Mononuclear cell (primary cell): Measurements from ENCODE around the gene HEXIM2. TPM values are rescaled to one million over a fixed set of nuclear protein-coding genes. Genes with fewer than 3 reads are reported as not detected.
A peak's percentile ranks its signal among the peaks of the same experiment; 100 is the strongest.

Source experiments
- H3K27me3 ChIP-seq: 2 replicates; pipeline ENCODE4 v1.6.0; 2011; ENCODE audit warnings: low read length, control low read depth; ENCODE audit not compliant: insufficient read depth
- H3K4me1 ChIP-seq: 2 replicates; pipeline ENCODE4 v1.5.1; 2011; ENCODE audit warnings: mild to moderate bottlenecking, low read length, control low read depth; ENCODE audit not compliant: insufficient read depth
- H3K4me3 ChIP-seq: 2 replicates; pipeline ENCODE4 v1.5.1; 2011; ENCODE audit warnings: mild to moderate bottlenecking, low read length, moderate library complexity
- H3K9me3 ChIP-seq: 2 replicates; pipeline ENCODE4 v1.5.1; 2011; ENCODE audit warnings: low read depth, mild to moderate bottlenecking, control low read depth, low read length
- total RNA-seq: library from RNA; depleted of rRNA; stranded (reverse); fragments of >200 nt; gene quantifications from one replicate; pipeline ENCODE4 v1.2.3, GENCODE V29; 2012

Gene HEXIM2
- total RNA-seq, 1 donor, result 3.4 TPM

DNA sequence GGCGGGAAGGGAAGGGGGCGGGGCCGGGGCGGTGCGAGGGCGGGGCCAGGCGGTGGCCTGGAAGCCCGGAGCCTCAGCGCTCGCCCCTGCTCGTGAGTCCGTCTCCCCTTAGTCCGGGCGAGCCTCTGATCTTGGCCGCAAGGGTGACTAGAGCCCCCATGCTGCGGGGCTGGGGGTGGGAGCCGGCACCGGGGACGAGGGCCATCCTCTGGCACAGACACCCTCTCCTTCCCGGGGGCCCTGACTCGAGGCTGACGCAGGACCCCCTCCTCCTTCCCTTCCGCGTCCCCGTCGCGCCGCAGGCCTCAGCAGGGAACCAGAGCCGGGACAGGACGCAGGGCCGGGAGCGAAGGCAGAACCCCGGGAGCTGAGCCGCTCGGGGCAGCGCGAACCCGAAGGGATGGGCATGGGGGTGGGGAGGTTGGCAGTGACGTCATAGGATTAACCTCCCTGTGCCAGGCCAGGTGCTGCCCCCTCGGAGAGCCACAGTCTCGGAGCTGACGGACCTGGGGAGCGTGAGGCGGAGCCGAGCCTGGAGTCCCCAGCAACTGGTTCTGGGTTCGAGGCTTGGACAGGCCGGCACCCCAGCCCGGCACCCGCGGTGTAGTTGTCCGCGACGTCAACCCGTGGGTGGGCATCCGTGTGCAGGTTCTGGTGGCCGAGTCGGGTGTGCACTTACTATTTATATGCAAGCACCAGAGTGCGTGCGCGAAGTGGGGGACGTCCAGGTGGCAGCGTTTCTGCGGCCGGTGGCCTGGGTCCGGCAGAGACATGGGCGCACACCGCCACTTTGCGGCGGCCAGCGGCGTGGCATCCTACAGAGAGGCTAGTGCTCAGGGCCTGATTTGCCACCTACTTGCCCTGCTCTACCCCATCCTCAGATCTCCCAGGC lies 28.9 kb upstream of the HEXIM2 start:
- Histone ChIP-seq H3K9me3 (no peaks in the 10 kb centered on the region), H3K4me3 (peak overlapping the region; percentile 72), H3K27me3 (no peaks in the 10 kb centered on the region), H3K4me1 (peaks cover 27% of the 10 kb centered on the region)

DNA sequence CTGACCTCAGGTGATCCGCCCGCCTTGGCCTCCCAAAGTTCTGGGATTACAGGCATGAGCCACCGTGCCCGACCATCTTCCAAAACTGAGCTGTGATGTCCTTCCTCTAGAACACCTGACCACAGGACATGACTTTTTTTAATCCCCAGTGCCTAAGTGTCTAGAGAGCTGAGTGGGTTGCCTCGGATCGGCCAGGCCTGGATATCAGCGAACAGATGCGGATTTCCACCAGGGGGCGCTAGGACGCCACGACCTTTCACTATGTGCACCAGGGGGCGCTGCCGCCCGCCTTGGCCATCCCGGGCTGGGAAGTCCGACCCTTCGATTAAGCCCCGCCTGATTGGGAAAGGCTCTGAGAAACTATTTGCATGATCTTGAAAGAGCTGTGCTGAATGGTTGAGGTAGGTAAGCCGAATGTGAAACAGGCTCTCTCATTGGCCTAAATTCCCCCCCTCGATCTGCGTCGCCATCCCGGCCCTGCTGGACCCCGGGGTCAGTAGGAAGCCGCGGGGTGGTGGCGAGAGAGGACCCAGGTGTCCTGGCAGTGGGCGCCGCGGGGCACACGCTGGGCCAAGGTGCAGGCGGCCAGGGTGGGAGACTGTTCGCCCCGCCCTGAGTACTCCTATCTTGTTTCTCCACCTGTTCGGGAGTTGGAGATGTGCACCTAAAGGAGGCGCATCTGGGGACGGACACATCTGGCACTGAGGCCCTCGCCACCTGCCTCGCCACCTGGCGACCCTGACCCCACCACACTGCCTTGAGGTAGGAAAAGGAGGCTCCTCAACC lies 26.3 kb upstream of the HEXIM2 start, which contains the start of gene ACBD4:
ACBD4 (plus strand) TSS at position 496 of the 786 bp plus-strand sequence. CDS start 458 bp downstream, outside the sequence.
- no peaks in the 10 kb centered on the region for H3K27me3 ChIP-seq
- H3K4me3 ChIP-seq, result peak within 1 kb of the TSS; percentile 59
- H3K9me3 ChIP-seq, result no peaks in the 10 kb centered on the region
- peaks cover 27% of the 10 kb centered on the region for H3K4me1 ChIP-seq

- peak overlapping the region; percentile 59 for H3K4me3 ChIP-seq
- H3K9me3 ChIP-seq, result no peaks in the 10 kb centered on the region
- no peaks in the 10 kb centered on the region for H3K27me3 ChIP-seq
- H3K4me1 ChIP-seq, result peaks cover 27% of the 10 kb centered on the region
These were observed 25.5 kb upstream of the HEXIM2 start for GRCh38 chr17:45135978-45136791.

DNA sequence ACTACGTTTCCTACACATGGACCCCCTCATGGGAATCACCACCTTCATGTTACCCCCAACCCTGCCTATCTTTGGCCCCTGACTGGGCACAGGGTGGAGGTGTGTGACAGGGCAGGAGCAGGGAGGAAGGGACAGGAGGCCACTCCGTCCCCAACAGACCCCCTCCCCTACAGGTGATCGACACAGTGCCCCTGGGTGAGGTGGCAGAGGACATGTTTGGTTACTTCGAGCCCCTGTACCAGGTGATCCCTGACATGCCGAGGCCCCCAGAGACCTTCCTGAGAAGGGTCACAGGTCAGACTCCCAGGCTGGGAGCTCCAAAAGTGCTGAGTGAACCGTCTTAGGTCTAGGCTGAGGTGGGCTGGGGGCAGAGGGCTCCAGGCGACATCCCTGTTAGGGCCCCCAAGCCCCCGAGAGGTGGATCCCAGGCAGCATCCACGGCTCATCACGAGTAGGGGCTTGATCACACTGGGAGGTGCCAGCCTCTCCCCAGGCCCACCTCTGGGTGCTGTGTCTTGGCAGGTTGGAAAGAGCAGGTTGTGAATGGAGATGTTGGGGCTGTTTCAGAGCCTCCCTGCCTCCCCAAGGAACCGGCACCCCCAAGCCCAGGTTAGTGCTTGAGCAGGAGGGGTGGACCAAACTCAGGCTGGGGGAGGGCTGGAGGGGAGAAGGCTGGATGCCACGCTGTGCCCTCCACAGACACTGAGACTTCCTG lies 24.7 kb upstream of the HEXIM2 start:
- peaks cover 21% of the 10 kb centered on the region for H3K4me1 ChIP-seq
- H3K27me3 ChIP-seq, result no peaks in the 10 kb centered on the region
- H3K4me3 ChIP-seq, result no peak overlapping the region
- H3K9me3 ChIP-seq, result no peaks in the 10 kb centered on the region

DNA sequence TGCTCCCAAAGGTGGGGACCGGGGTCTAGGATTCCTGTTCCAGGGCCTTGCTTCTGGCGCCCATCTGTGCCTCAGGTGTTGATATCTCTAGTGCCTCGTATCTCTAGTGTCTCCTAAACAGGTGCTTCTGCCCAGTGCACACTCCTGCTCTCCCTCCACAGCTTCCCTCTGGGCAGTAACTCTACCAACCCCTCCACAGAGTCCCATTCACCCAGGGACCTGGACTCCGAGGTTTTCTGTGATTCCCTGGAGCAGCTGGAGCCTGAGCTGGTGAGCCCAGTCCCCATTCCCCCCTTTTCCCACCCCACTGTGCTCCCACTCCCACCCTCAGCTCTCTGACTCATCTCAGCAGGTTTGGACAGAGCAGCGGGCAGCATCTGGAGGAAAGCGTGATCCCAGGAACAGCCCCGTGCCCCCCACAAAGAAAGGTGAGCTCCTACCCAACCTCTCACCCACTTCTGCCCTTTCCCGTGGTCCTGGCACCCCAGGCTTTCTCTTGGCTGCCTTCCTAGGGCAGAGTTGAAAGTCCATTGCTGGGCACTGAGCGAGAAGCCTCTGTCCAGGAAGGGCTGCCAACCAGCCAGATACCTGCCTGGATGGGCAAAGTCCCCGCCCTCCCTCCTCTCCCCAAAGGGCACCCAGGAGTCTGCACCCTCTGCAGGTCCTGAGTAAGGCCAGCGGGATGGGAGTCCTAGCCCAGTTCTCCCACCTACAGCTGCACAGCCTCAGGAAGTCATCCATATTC lies 23.9 kb upstream of the HEXIM2 start:
- no peak overlapping the region for H3K4me3 ChIP-seq
- no peaks in the 10 kb centered on the region for H3K27me3 ChIP-seq
- H3K4me1 ChIP-seq, result peaks cover 19% of the 10 kb centered on the region
- H3K9me3 ChIP-seq, result no peaks in the 10 kb centered on the region

- Histone ChIP-seq H3K9me3 (no peaks in the 10 kb centered on the region), H3K4me3 (no peak overlapping the region), H3K27me3 (no peaks in the 10 kb centered on the region), H3K4me1 (peaks cover 23% of the 10 kb centered on the region)
These were observed 22.7 kb upstream of the HEXIM2 start for GRCh38 chr17:45138911-45139532.

DNA sequence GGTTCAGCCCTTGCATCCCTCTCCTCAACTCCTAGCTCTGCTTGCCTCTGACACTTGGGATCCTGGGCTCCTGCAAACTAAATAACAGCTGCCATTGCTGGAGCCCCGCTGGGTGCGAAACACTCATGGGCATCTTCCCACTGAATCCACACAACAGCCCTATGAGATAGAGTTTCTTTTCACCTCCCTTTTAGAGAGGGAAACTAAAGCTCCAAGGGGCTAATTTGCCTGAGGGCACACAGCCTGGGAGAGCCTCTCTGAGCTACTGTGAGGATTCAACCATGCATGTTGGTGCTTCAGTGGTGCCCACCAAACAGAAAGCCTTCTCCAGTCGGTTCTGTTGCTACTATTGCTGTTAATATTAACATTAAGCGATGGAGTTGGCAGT lies 22.1 kb upstream of the HEXIM2 start:
- Histone ChIP-seq H3K4me1 (peaks cover 27% of the 10 kb centered on the region), H3K4me3 (no peak overlapping the region), H3K27me3 (no peaks in the 10 kb centered on the region), H3K9me3 (no peaks in the 10 kb centered on the region)

DNA sequence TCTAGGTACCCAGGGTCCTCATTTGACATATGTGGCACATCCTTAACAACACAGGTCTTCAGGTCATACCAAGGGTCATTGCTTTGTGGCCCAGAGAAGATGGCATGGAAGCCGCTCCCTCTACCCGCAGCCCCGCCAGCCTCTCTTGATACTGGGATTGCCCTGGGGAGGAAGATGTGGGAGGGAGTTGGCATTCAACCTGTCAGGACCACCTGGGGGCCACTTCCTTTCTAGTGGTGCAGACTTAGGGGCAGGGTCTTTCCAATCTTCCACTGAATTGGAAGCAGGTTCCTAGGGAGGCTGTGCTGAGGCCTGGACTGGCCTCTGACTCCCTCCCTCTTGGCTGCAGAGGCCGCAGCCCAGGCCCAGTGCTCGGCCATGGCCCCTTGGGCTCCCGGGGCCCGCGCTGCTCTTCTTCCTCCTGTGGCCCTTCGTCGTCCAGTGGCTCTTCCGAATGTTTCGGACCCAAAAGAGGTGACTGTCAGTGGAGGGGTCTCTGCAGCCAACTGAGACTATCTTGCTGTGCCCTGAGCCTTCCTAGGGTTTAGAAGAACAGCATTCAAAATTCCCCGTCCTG lies 18.5 kb upstream of the HEXIM2 start:
- Histone ChIP-seq H3K27me3 (no peaks in the 10 kb centered on the region), H3K4me1 (peaks cover 38% of the 10 kb centered on the region), H3K9me3 (no peaks in the 10 kb centered on the region), H3K4me3 (no peak overlapping the region)

GRCh38 chr17:45143767-45144198 lies 17.9 kb upstream of the HEXIM2 start:
- Histone ChIP-seq H3K4me1 (peaks cover 41% of the 10 kb centered on the region), H3K4me3 (peak overlapping the region; percentile 38), H3K27me3 (no peaks in the 10 kb centered on the region), H3K9me3 (no peaks in the 10 kb centered on the region)

DNA sequence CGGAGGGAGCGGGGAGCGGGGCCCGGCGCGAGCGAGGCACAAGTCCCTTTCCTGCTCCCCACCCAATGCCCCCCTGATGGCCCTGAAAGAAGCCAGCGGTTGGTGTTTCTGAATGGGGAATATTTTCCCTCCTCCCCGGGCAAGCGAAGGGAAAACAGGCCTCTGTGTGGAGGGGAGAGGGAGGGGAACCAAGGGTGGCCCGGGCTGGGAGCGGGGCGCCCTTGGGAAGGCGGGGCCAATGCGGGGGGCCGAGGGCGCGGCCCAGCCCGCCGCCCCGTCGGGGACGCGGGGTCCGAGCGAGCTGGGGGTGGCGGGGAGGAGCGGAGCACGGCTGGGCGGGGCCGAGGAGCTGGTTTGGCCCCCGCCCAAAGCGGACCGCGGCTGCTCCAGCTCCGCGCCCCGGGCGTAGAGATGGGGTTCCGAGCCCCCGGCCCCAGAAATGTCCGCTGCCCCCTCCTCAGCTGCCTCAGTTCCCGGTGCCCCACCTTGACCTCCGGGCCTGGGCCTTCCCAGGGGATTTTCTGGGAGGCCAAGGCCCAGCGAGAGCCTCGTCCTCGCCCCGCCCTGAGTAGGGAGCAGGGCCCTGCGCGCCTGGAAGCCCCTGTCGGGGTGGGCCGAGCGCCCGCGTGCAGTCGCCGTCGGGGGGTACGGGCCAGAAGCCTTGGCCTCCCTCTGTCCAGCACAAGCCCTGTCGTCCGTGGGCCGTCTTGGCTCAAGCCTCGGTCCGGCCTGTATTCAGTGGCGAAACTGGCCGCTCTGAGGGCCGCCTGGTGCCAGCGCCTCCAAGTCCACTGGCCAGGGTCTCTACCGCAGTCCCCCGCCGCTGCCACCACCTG lies 17.3 kb upstream of the HEXIM2 start:
- Histone ChIP-seq H3K27me3 (no peaks in the 10 kb centered on the region), H3K4me1 (peaks cover 47% of the 10 kb centered on the region), H3K9me3 (no peaks in the 10 kb centered on the region), H3K4me3 (peak overlapping the region; percentile 38)

DNA sequence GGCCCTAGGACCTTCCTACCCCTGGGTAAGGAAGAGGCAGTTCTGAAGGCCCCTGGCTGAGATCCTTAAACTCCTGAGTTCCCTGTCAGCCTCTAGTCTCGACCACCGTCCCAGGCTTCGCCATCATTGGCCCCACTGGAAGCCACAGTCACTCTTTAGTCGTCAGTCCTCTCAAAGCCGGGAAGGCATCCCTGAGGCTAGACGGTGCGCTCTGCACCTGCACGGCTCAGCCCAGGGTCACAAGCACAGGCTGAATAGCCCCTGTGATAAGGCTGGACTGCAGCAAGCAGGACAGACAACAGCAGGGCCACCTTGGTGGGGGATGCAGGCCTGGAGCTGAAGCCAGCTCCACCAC lies 16.7 kb upstream of the HEXIM2 start:
- Histone ChIP-seq H3K27me3 (no peaks in the 10 kb centered on the region), H3K4me3 (no peak overlapping the region), H3K9me3 (no peaks in the 10 kb centered on the region), H3K4me1 (peaks cover 52% of the 10 kb centered on the region)

DNA sequence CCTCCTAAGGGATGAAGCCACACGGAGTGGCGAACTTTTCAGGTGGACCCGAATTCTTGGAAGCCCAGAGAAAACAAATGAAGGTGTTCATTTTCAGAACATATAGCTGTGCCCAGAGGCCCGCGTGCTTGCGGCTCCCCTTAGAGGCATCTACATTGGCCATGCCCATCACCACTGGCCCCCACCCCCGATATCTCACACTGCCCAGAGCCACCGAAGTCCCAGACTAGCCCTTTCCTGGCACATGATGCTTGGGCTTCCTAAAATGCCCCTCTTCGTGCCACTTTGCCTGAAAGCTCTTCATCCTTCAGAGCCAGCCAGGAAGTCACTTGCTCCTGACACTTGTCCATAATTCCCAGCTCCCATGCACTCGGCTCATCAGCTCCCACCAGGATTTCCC lies 15.5 kb upstream of the HEXIM2 start:
- H3K4me3 ChIP-seq, result no peak overlapping the region
- H3K9me3 ChIP-seq, result no peaks in the 10 kb centered on the region
- peaks cover 62% of the 10 kb centered on the region for H3K4me1 ChIP-seq
- H3K27me3 ChIP-seq, result no peaks in the 10 kb centered on the region

GRCh38 chr17:45146592-45146889 lies 15.1 kb upstream of the HEXIM2 start:
- peaks cover 65% of the 10 kb centered on the region for H3K4me1 ChIP-seq
- H3K27me3 ChIP-seq, result no peaks in the 10 kb centered on the region
- H3K9me3 ChIP-seq, result no peaks in the 10 kb centered on the region
- no peak overlapping the region for H3K4me3 ChIP-seq
